HG02763 (cell line): Measurements from ENCODE around the gene ELF1.
"Not testable (repeated sequence)": the region's sequence is repeated elsewhere in the genome, so short reads cannot be mapped to it uniquely, and the experiment has no call there.

Experiments used
- ATAC-seq: cut with Tn5 transposase; IDR thresholded peaks from one replicate; pipeline ENCODE4 v1.9.1; 2021; ENCODE audit warnings: mild to moderate bottlenecking, moderate library complexity; ENCODE audit not compliant: unreplicated experiment

ELF1 gene

DNA sequence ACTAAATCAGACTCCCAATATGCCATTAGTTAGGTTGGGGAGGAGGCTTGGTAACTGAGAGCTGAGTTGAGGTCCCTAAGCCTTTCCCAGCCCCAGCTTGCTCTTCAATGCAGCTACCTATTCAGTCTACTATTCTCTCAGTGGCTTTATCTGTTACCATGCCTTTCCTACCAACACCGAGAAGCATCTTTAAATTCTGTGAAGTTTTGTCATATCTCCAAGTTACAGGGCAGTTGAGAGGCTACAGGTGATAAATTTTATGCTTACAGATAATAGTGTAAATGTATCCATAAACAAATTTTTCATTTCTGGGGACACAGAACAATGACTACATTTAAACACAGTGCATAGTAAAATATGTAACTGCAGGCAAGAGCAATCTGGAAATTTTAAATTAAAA, 110.6 kb downstream of the ELF1 start:
- no peak for ATAC-seq

DNA sequence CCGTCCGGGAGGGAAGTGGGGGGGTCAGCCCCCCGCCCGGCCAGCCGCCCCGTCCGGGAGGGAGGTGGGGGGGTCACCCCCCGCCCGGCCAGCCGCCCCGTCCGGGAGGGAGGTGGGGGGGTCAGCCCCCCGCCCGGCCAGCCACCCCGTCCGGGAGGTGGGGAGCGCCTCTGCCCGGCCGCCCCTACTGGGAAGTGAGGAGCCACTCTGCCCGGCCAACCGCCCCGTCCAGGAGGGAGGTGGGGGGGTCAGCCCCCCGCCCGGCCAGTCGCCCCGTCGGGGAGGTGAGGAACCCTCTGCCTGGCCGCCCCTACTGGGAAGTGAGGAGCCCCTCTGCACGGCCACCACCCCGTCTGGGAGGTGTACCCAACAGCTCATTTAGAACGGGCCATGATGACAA, 118.1 kb downstream of the ELF1 start:
- ATAC-seq: not testable (repeated sequence)

DNA sequence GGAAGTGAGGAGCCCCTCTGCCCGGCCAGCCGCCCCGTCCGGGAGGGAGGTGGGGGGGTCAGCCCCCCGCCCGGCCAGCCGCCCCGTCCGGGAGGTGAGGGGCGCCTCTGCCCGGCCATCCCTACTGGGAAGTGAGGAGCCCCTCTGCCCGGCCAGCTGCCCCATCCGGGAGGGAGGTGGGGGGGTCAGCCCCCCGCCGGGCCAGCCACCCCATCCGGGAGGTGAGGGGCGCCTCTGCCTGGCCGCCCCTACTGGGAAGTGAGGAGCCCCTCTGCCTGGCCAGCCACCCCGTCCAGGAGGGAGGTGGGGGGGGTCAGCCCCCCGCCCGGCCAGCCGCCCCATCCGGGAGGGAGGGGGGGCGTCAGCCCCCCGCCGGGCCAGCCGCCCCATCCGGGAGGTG, 118.5 kb downstream of the ELF1 start:
- ATAC-seq: not testable (repeated sequence)

DNA sequence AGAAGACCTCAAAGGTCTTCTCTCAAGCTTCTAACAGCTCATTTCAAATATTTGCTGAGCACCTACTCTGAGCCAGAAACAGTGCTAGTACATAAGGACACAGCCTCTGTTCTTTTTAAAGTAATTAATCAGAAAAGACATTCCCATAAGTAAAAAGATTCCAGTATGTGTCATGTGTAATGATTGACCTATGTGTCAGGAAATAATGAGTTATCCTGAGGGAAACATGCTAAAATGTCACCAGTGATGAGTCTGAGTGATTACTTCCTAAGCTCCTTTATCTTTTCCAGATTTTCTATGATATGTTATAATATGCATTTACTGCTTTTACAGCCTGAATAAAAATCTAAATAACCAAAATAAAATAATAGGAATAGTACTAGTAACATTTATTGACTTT, 122.1 kb downstream of the ELF1 start:
- no peak for ATAC-seq

DNA sequence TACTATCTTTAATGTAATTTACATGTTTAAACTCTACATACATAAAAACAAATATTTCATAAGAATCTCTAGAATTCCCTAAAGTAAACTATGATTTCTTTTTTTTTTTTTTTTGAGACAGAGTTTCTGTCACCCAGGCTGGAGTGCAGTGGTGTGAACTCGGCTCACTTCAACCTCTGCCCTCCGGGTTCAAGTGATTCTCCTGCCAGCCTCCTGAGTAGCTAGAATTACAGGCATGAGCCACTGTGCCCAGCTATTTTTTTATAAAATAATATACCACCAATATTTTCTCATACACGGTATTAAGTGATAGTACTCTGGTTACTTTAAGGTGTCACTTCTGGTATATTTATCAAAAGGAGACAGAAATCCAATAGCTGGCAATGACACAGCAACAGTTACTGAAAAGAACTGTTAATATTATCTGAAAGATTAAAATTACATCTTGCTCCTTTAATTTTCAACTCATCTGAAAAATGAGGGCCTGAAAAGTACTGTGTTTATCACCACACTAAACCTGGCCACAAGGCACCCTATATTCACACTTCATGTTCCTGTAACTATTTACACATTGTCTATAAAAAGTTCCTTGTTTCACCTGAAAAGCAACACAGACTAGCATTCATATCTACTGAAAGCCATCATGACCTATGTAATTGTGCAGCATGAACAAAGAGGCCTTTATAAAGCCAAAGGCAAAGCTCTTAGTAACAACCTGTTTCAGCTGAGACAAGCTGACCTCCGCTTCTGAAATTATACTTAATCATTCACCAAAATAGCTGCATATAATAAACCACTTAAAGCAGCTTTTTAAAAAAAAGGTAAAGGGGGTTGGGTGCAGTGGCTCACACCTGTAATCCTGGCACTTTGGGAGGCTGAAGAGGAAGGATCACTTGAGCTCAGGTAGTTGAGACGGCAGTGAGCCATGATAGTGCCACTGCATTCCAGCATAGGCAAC, 123.6 kb downstream of the ELF1 start:
- ATAC-seq: no peak

DNA sequence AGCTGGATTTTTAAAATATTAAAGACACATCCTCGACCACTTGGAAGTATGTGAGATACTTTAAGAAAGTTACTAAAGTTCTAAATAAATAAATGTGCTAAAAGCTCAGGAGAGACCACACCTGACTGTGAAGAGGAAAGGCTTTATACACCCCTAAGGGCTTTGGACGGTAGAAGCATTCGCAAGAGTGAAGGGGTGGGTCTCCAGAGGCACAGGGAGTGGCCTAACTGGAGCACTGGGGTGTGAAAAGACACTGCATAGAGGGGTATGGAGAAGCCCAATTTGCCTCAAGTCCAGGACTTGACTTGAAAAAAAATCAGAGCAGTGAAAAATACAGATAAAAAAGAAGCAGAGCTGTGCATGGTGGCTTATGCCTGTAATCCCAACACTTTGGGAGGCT, 125.5 kb downstream of the ELF1 start:
- ATAC-seq: not testable (repeated sequence)

DNA sequence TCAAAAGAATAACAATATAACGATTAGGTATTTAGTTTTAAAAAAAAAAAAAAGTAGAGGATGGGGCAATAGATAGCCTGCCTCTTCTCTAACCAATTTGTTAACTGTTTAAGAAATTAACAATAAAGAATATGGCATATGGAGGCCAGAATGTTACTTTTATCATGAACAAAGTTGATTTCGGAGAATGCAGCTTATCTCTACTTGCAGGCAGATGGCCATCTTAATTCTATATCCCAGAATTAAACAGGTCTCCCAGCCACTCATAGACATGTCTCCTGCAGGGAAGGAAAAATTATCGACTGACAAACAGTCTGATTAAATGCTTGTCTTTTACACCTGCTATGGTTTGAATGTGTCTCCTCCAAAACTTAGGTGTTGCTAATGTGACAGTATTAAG, 133.1 kb downstream of the ELF1 start:
- ATAC-seq: no peak

DNA sequence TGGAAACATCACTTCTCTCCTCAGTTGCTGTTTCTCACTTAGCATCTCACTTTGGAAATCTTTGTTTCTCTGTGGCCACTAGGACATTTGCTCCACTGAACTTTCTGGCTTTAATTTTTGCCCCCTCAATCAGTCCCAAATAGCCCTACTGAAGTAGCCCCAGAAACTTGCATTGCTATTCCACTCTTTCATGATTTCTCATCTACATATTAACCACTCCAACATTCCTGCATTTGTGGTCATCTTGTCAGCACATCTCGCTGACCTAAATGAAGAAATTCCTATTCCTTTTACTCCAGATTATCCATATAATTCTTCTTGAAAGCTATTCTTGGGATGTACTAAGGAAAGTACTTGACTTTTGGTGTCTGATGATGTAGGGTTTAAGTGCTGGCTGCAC, 134.9 kb downstream of the ELF1 start:
- not testable (repeated sequence) for ATAC-seq
